K562 (cell line): ENCODE data around the gene BTBD1. TPM values are rescaled to one million over a fixed set of nuclear protein-coding genes. Genes with fewer than 3 reads are reported as not detected.
A peak's percentile ranks its signal among the peaks of the same experiment; 100 is the strongest.

Experiments
- ATAC-seq: fragments of 200-7000 bp; cut with Tn5 transposase; 3 replicates; pipeline ENCODE4 v1.9.1; 2020; ENCODE audit warnings: moderate library complexity
- BruUV-seq: library from RNA; stranded (reverse); fragments of 400-500 nt; replicated peaks from 2 replicates; lab custom pipeline; 2021; lab: Mats Ljungman, UMichigan
- CTCF ChIA-PET: fragments of 300-600 bp; formaldehyde crosslinking; extraction: SDS; loops from one replicate; lab custom pipeline; 2021; ENCODE audit warnings: low intra/inter-chr PET ratio; lab: Yijun Ruan, JAX
- POLR2A ChIA-PET: fragments of 300-600, 350-650 bp; sonication (Branson Sonifier 250); formaldehyde crosslinking; extraction: SDS; loops from one replicate; lab custom pipeline; 2021; ENCODE audit warnings: antibody characterized with exemption, inconsistent platforms; lab: Yijun Ruan, JAX
- DNase-seq, 4 experiments: peaks; one replicate each; pipeline versions ENCODE4 v3.0.0 to v3.0.0-alpha.2; 2011 to 2018; ENCODE audit warnings: low spot score in 3 of 4, mixed read lengths in 3 of 4; ENCODE audit errors: extremely low read depth in 1 of 4
- FAIRE-seq: peaks from 2 replicates; lab custom pipeline; 2011; peaks lifted over from hg19 to GRCh38; lab: Jason Lieb, UNC
- H2AFZ ChIP-seq: 2 replicates; pipeline ENCODE4 v1.6.0; 2011; ENCODE audit warnings: low read depth, low read length, control low read depth, inconsistent platforms
- H3K27ac ChIP-seq: fragments of 200-600 bp; 3 replicates; pipeline ENCODE4 v1.8.0; 2011; ENCODE audit warnings: low read depth, mild to moderate bottlenecking, control low read depth, inconsistent platforms, low read length, moderate library complexity, mixed read lengths; ENCODE audit errors: extremely low read depth
- H3K27me3 ChIP-seq, 2 experiments: fragments of 300-600 bp in 1 of 2; 2 replicates in 1 of 2; 3 replicates in 1 of 2; pipeline versions ENCODE4 v1.6.0 to v1.8.0; 2011; ENCODE audit warnings: inconsistent platforms in 2 of 2, low read length in 2 of 2, mild to moderate bottlenecking in 1 of 2, mixed read lengths in 1 of 2, moderate library complexity in 1 of 2; ENCODE audit not compliant: control insufficient read depth in 2 of 2, insufficient read depth in 2 of 2
- H3K36me3 ChIP-seq: fragments of 300-600 bp; 3 replicates; pipeline ENCODE4 v1.8.0; 2011; ENCODE audit warnings: mild to moderate bottlenecking, low read length, inconsistent platforms; ENCODE audit not compliant: control insufficient read depth, insufficient read depth
- H3K4me1 ChIP-seq, 2 experiments: fragments of 200-600 bp in 1 of 2; replicated peaks in 1 of 2; 2 replicates in 1 of 2; 3 replicates in 1 of 2; pipeline versions ENCODE4 v1.5.1 to v1.8.0; 2011; ENCODE audit warnings: inconsistent platforms in 2 of 2, low read length in 2 of 2, mild to moderate bottlenecking in 1 of 2, mixed read lengths in 1 of 2, moderate library complexity in 1 of 2; ENCODE audit not compliant: control insufficient read depth in 2 of 2, insufficient read depth in 2 of 2
- H3K4me2 ChIP-seq: 2 replicates; pipeline ENCODE4 v1.6.1; 2011; ENCODE audit warnings: low read length, control low read depth, inconsistent platforms, mixed read lengths; ENCODE audit not compliant: insufficient read depth
- H3K4me3 ChIP-seq: fragments of 200-600 bp; sonication (generic), shearing (Covaris generic); 2 replicates; pipeline ENCODE4 v1.5.1; 2016; ENCODE audit warnings: control low read depth, inconsistent platforms
- H3K79me2 ChIP-seq: fragments of 200-600 bp; 3 replicates; pipeline ENCODE4 v1.8.0; 2011; ENCODE audit warnings: low read length, inconsistent platforms; ENCODE audit not compliant: control insufficient read depth, insufficient read depth
- H3K9ac ChIP-seq, 2 experiments: 2 replicates each; pipeline versions ENCODE4 v1.6.0 to v1.6.1; 2011; ENCODE audit warnings: low read depth in 2 of 2, low read length in 2 of 2, control low read depth in 1 of 2, inconsistent platforms in 1 of 2, mild to moderate bottlenecking in 1 of 2, mixed read lengths in 1 of 2; ENCODE audit not compliant: insufficient read depth in 1 of 2
- H3K9me1 ChIP-seq: one replicate; pipeline ENCODE4 v1.6.0; 2011; ENCODE audit warnings: inconsistent platforms, mild to moderate bottlenecking, low read length, moderate library complexity; ENCODE audit not compliant: control insufficient read depth, insufficient read depth
- H3K9me3 ChIP-seq: replicated peaks from 2 replicates; pipeline ENCODE4 v1.5.1; 2011; ENCODE audit warnings: low read depth, low read length, inconsistent platforms; ENCODE audit not compliant: control insufficient read depth, insufficient read depth
- H4K20me1 ChIP-seq: replicated peaks from 2 replicates; pipeline ENCODE4 v1.6.1; 2011; ENCODE audit warnings: low read length, inconsistent platforms, mixed read lengths; ENCODE audit not compliant: control insufficient read depth, insufficient read depth
- CREBBP ChIP-seq: IDR thresholded peaks from one replicate; pipeline ENCODE4 v1.6.1; 2012; ENCODE audit warnings: low read depth, mild to moderate bottlenecking, control low read depth, inconsistent platforms, low read length
- ELF4 ChIP-seq: fragments of 450-650 bp; formaldehyde crosslinking; IDR thresholded peaks from 2 replicates; pipeline ENCODE4 v1.4.0; 2022; ENCODE audit warnings: missing genetic modification characterization
- FOXP1 ChIP-seq: sonication (generic); formaldehyde crosslinking; IDR thresholded peaks from 2 replicates; pipeline ENCODE4 v1.8.0; 2022; ENCODE audit warnings: mild to moderate bottlenecking, missing genetic modification reagents
- L3MBTL2 ChIP-seq: fragments of 450-650 bp; IDR thresholded peaks from 2 replicates; pipeline ENCODE4 v1.6.1; 2016; ENCODE audit warnings: mild to moderate bottlenecking, moderate library complexity
- MAFF ChIP-seq: IDR thresholded peaks from 2 replicates; pipeline ENCODE4 v1.6.1; 2012; ENCODE audit warnings: low read length, improper control_type of control experiment
- OTX1 ChIP-seq: fragments of 450-650 bp; formaldehyde crosslinking; IDR thresholded peaks from 2 replicates; pipeline ENCODE4 v1.4.0; 2022; ENCODE audit warnings: mild to moderate bottlenecking
- PBX2 ChIP-seq, 2 experiments: IDR thresholded peaks in 1 of 2; conservative IDR thresholded peaks in 1 of 2; 2 replicates each; pipeline ENCODE4 v1.6.1; 2016; ENCODE audit warnings: low read depth in 2 of 2, mild to moderate bottlenecking in 1 of 2, missing compliant biosample characterization in 1 of 2, missing genetic modification characterization in 1 of 2, moderate library complexity in 1 of 2
- PHB2 ChIP-seq: fragments of 450-650 bp; IDR thresholded peaks from 2 replicates; pipeline ENCODE4 v1.6.1; 2017; ENCODE audit warnings: low read depth
- SPI1 ChIP-seq: IDR thresholded peaks from 2 replicates; pipeline ENCODE4 v1.6.1; 2011; ENCODE audit warnings: low read depth, low read length, control low read depth, borderline replicate concordance
- ZBTB26 ChIP-seq: fragments of 450-650 bp; formaldehyde crosslinking; IDR thresholded peaks from 2 replicates; pipeline ENCODE4 v1.4.0; 2022; ENCODE audit warnings: missing genetic modification characterization
- ZEB2 ChIP-seq: fragments of 450-650 bp; IDR thresholded peaks from 2 replicates; pipeline ENCODE4 v1.6.1; 2016
- ZKSCAN8 ChIP-seq: fragments of 200-800 bp; sonication (Bioruptor generic); IDR thresholded peaks from 2 replicates; pipeline ENCODE4 v1.6.1; 2016; ENCODE audit warnings: missing genetic modification characterization, missing compliant biosample characterization
- ZMIZ1 ChIP-seq, 2 experiments: fragments of 150-350 bp in 1 of 2; IDR thresholded peaks; 2 replicates each; pipeline ENCODE4 v1.6.1; 2012 to 2016; ENCODE audit warnings: low read depth in 2 of 2, low read length in 2 of 2, mild to moderate bottlenecking in 1 of 2, moderate library complexity in 1 of 2
- ZNF263 ChIP-seq: sonication (generic); formaldehyde crosslinking; IDR thresholded peaks from 2 replicates; pipeline ENCODE4 v1.8.0; 2022; ENCODE audit warnings: mild to moderate bottlenecking, missing genetic modification reagents, borderline replicate concordance
- ZNF586 ChIP-seq: fragments of 450-650 bp; formaldehyde crosslinking; conservative IDR thresholded peaks from 2 replicates; pipeline ENCODE4 v1.4.0; 2020; ENCODE audit warnings: mild to moderate bottlenecking, moderate library complexity
- ZNF766 ChIP-seq: fragments of 200-800 bp; sonication (Bioruptor generic); conservative IDR thresholded peaks from 2 replicates; pipeline ENCODE4 v1.6.1; 2016; ENCODE audit warnings: missing genetic modification characterization, missing compliant biosample characterization
- WGBS: fragments of 100-300 bp; shearing (Covaris generic); methylation state at CpG from one replicate; pipeline ENCODE4 v1.1.6; 2016; ENCODE audit warnings: low coverage, mixed read lengths; ENCODE audit not compliant: insufficient coverage; ENCODE audit errors: missing lambda C conversion rate; 5-methylcytosine and 5-hydroxymethylcytosine counted together
- in situ Hi-C: fragments of 300-500 bp; cut with MboI; formaldehyde crosslinking; loops from 4 replicates; pipeline ENCODE4 v1.15.0; 2018; ENCODE audit warnings: inconsistent platforms, mixed read lengths
- intact Hi-C: fragments of 100-400 bp; cut with micrococcal nuclease; formaldehyde crosslinking; loops from 2 replicates; pipeline ENCODE4 v1.14.2; 2022
- polyA plus RNA-seq, 8 experiments: library from polyadenylated mRNA; depleted of rRNA in 4 of 8; stranded (reverse) in 5 of 8; unstranded in 3 of 8; fragments of >200 nt; fragmentation: Nextera tagmentation in 2 of 8; fragmentation: Illumina TruSeq in 1 of 8; extraction: Ambion mirVana in 2 of 8; extraction: Trizol in 1 of 8; gene quantifications; 2 replicates each; pipeline versions ENCODE4 v1.2.1 to v1.2.3, GENCODE V29; 2011 to 2014; ENCODE audit warnings: inconsistent platforms in 1 of 8, missing spikeins in 1 of 8
- total RNA-seq, 7 experiments: library from RNA; depleted of rRNA in 6 of 7; stranded (reverse); fragments of >200 nt in 6 of 7; fragmentation: Illumina TruSeq in 2 of 7; extraction: Trizol in 2 of 7; gene quantifications; 2 replicates each; pipeline versions ENCODE4 v1.2.1 to v1.2.3, GENCODE V29; 2011 to 2021; ENCODE audit warnings: low replicate concordance in 1 of 7

The BTBD1 gene
- total and polyA plus RNA-seq, 9 of the 15 experiments (the other 6 are each of a cell fraction or from before 2014, with no cell fraction given): 19.4 to 106 (median 90.4) TPM

- DNase-seq: no peak
- Histone ChIP-seq H3K27ac (no peak overlapping the region), H3K9me3 (no peaks in the 10 kb centered on the region), H2AFZ (no peak overlapping the region), H3K27me3 (no peaks in the 10 kb centered on the region; a peak in 1 of 5 replicates), H3K36me3 (no peaks in the 10 kb centered on the region), H3K9ac (no peak overlapping the region), H3K79me2 (no peaks in the 10 kb centered on the region), H4K20me1 (no peaks in the 10 kb centered on the region), H3K4me2 (no peak overlapping the region), H3K4me3 (no peak overlapping the region), H3K4me1 (peaks cover 18 to 24% of the 10 kb centered on the region in 2 experiments; a peak in 4 of 5 replicates), H3K9me1 (no peaks in the 10 kb centered on the region)
- POLR2A ChIA-PET: interaction anchor here (2.3 kb wide), 1 partner anchor 17 kb away, joined by 7 read pairs; no protein-coding TSS in a partner anchor
- no peak for ATAC-seq
- in situ Hi-C loops (no loop called here), intact Hi-C loops (no loop called here)
- no peak for FAIRE-seq
- 57% methylated on average over 2 of the region's 3 CpGs for WGBS
- BruUV-seq: no TSS peak
- CTCF ChIA-PET: no interaction called here
- TF ChIP-seq ZNF586 (CRISPR knock-in tag) (no peak), ZNF263 (CRISPR knock-in tag) (no peak), ELF4 (0 out of 2 replicates have a peak, but pooled peaks have one; percentile 60), FOXP1 (CRISPR knock-in tag) (no peak), ZMIZ1 (IDR thresholded peaks at IDR 0.05; ENCODE audit: low read depth in 2 of 2, low read length in 2 of 2) (no peak), OTX1 (0 out of 2 replicates have a peak, but pooled peaks have one; percentile 15), ZNF766 (CRISPR knock-in tag) (no peak), PBX2 (CRISPR knock-in tag; IDR thresholded peaks at IDR 0.05; ENCODE audit: low read depth) (no peak), PBX2 (tag; conservative IDR thresholded peaks at IDR 0.05; ENCODE audit: low read depth) (0 out of 2 replicates have a peak, but pooled peaks have one; percentile 30), CREBBP (no peak), PHB2 (no peak), ZKSCAN8 (CRISPR knock-in tag) (no peak), SPI1 (no peak), MAFF (no peak), L3MBTL2 (no peak), ZBTB26 (0 out of 2 replicates have a peak, but pooled peaks have one; percentile 56), ZEB2 (no peak; the same call in 1 of the 2 replicates)
Measured at GRCh38 chr15:83111149-83111548, 44.1 kb upstream of the BTBD1 start.
